ENCODE measurements around the gene IGF1R.

IGF1R gene

DNA sequence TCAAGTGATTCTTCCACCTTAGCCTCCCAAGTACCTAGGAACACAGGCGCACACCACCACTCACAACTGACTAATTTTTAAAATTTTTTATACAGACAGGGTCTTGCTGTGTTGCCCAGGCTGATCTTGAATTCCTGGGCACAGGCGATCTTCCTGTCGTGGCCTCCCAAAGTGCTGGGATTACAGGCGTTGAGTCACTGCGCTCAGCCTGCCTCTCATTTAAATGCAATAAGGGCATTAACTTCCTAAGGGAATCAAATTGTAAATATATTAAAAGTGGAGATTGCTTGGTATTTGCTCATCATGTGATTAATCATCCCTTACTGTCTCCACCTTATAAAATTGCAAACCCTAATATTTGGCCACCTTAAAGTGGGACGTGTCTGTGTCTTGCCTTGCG, 294.1 kb downstream of the IGF1R start:
- DNase-seq (ENCODE audit: low read depth, low spot score) = no peak

DNA sequence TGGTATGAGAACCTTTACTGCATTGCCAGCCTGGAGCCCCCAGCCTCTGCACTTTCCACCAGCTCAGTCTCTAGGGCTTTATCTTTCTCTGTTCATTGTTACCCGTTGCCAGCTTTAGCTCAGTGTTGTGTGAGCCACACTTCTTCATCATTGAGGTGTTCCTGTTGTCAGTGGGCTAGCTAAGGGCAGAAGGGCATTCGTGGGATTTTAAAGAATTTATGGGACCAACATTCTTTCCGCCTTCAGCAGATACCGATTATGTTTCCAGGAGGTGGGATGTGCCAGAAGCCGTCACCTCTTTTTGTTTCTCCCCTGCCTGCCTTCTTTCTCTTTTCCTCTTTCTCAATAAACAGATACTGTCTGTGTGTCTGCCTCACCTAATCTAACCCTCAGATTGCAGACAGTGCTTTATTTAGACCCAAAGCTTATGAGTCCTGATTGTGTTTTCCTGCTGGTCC, 294.7 kb downstream of the IGF1R start:
- no peak for DNase-seq (ENCODE audit: low read depth, low spot score)

DNA sequence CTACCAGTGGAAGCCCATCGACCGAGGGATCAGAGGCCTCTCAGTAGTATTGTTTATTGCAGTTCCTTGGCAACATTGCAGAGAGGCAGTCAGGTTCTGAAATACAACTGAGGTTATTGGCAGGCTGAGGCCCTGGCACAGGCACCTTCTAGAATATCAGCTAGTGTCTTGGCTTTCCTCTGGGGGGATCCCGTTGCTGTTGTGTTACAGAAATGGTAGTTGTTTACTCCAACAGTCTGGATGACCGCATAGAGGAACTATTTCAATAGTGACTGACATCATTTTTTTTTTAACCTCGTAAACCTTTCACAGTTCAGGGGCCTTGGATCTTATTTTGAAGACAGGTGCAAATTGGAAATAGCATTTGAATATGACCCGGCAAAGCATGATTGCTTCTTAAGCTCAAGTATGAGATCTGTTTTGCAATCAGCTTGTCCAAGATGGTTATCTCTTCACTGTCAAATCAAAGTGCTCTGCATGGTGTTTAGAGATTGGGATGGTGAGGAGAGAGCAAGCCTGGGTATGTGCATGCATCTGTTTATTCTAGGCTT, 295.3 kb downstream of the IGF1R start:
- DNase-seq (ENCODE audit: low read depth, low spot score) = no peak

DNA sequence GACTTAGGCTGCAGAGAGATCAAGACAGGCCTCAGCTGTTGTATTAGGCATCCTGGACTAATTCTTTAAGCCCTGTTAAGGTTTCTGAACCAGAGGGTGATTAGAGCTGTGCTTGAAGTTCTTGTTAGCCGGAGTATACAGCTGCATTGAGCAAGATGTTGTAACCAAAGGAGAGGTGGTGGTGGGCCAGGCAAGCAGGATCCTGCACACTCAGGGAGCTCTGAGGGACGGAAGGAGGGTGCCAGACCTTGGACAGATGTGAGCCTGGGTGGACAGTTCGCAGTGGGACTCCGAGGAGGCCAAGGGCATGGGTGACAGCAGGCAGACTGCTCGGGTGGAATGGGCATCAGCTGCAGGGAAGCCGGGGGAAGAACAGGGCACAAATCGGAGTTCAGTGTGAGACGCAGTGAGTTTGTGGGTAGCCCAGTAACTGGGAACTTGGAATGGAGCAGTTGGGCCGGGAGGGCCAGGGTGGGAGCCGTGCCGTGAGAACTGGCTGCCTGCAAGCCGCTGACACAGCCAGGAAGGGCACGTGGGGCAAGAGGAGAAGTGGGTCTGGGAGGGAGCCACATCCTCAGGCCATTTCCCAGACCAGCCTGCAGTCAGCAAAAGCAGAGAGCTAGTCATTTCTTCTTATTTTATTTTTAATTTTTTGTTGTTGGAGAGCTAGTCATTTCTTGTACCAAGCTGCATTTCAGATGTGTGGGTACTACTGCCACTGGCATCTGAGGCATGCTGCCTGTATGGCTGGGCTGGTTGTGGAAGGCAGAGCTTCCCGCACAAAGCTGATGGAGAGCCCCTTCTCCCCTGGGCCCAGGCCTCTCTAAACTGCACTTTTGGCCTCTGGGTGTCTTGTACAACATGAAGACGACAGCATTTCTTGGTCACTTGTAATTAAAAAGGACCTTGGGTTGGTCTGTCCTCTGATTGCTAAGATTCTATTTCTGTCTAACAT, 298.2 kb downstream of the IGF1R start:
- DNase-seq (ENCODE audit: low read depth, low spot score) = no peak

DNA sequence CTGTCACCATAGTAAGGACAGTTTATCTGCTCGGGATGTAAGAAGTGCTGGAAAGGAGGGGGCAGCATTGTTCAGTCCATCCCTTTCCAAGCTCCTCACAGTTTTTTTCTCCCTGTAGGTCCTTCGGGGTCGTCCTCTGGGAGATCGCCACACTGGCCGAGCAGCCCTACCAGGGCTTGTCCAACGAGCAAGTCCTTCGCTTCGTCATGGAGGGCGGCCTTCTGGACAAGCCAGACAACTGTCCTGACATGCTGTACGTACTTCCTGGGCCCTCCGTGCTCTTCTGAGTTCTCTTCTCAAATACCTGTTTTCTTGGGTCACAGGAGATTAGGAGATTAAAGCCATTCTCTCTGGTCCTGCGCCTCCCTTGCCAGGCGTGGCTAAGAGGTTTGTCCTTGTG, 300.1 kb downstream of the IGF1R start:
- DNase-seq (ENCODE audit: low read depth, low spot score) = no peak

DNA sequence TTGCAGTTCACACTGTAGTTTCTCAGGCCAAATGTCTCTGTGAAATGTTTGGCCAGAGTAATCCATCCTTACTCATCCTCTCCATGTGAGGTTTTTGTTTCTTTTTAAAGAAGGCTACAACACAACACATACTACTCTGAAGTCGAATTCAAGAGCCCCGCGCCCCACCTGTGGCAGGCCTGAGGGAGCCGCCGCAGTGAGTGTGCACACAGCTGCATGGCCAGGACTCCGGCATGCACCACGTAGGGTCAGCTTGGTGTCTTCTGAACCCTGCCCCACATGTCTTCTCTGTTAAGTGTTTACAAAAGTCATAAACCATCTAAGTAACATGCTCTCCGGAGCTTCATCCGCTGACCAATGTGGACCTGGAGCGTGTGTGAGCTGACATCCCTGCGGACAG, 300.6 kb downstream of the IGF1R start:
- no peak for DNase-seq (ENCODE audit: low read depth, low spot score)

DNA sequence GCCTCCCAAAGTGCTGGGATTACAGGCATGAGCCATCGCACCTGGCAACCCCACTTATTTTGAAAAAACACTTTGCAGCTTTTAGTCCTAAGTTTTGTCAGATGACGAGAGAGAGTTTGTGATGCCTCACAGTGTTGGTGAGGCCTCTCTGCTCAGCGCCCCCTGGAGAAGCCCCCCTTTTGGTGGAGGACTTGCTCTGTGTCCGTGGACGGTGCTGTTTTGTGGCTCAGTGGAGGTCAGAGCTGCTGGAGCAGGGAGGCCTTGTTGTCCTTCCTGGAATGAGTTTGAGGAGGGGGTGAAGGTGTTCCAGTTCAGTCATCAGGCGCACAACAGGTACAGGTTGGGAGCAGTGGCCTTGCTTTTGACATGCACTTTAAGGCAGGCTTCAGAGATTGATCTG, 301.3 kb downstream of the IGF1R start:
- DNase-seq (ENCODE audit: low read depth, low spot score) = no peak

DNA sequence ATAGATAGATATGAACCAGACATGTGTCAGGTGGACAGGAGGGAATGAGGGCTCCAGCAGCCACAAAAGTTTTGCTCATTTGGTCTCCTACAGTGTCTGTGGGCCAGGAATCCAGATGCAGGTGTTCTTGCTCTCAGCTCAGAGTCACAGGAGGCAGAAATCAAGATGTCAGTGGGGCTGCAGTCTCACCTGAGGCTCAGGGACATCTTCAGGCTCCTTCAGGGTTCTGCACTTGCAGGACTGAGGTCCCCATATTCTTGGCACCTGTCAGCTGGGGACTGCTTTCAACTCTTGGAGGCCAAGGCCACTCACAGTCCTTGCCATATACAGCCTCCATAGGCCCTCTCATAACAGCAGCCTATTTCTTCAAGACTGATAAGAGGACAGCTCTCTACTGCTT, 301.9 kb downstream of the IGF1R start:
- DNase-seq (ENCODE audit: low read depth, low spot score) = no peak

DNA sequence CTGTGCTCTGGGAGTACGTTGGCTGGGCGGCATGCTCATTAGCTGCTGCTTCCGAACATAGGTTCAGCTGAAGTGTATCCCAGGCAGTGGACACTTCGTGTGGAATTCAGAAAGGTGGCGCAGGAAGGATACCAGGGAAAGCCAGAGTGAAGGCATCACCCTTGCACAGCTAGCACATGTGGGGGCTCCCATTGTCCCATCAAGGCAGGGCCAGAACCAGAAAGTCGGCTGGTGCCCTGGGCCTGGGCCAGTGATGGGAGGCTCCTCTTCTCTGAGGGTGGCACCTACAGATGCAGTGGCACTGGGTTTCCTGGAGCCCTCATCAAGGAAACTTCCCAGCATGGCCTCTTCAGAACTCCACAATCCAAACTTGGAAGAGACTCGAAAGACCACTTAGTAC, 302.7 kb downstream of the IGF1R start:
- DNase-seq (ENCODE audit: low read depth, low spot score) = no peak

DNA sequence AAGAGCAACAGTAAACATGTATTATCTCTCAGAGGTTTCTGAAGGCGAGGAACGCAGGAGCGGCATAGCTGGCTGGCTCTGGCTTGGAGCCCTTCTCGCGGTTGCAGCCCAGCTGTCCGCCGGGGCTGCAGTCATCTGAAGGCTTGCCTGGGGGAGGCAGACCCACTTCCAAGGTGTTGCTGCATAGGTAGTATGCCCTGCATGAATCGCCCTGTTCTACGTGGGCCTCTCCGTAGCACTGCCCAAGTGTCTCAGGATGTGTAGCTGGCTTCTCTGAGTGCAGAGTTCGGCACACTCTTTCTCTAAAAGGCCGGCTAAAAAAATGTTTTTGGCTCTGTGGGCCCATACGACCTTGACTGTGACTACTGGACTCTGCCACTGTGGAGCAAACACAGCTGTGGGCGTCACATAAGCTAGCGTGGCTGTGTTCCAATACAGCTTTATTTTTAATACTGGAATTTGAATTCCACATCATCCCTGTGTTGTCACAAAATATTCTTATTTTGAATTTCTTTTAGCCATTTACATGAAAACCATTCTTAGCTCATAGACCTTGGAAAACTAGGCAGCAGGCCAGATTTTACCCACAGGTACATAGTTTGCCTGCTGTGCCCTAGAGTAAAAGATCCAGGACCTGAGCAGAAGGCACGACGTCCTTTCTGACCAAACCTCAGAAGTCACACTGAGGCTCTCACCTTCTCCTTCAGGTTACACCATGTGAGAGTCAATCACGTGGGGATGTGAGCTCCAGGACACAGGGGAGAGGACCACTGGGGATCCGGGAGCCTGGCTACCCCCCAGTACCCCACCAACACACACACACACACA, 303.4 kb downstream of the IGF1R start:
- DNase-seq (ENCODE audit: low read depth, low spot score) = no peak

DNA sequence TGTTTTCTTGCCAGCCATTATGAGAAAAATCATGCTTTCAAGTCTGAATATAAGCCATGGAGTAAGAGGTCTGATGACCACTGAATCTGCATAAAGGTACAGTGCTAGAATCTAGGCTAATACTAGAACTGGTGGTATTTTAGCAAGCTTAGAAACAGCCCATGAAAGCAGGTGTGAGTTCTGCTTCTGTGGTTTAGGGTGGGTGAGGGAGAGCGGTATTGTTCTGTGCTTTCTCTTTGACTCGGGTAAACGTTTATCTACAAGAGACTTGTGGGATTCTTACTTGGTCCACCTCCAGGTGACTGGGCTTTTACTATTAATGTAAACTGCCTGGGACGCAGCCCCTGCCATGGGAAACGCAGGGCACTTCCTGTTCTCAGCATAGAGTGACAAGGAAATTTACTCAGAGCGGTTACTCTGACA, 304.1 kb downstream of the IGF1R start:
- DNase-seq (ENCODE audit: low read depth, low spot score) = no peak

DNA sequence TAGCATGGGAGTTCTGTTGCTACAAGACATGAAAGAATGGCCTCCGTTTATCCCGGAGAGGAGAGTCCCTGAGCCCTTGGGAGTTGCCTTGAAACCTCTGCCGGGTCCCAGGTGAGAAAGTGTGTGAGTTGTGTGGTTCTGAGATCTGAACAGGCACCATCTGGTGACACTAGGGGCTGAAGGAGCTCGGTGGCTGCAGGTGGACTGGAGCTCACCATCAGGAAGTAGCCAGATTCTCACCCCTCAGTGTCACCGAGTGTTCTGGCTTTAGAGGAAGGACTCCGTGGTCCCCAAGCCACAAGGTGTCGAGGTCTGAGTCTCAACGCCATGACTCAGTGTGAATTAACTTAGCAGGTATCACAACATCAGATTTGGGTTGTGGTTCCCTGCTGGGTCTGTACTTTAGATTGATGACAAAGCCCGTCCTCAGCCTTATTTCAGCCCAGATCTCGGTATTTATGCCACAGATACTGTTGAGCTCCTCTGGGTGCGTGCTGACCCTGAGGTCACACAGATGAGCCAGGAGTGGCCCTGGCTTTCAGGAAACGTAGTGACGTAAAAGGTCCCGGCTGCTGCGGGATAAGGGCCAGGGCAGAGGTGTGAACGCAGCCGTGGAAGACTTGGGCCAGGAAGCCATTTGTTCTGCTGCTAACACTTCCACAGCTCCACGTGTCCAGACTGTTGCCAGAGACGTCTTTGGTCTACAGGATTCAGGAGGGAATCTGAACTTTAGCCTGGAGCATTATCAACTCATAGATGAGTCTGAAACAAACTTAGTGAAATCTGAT, 304.9 kb downstream of the IGF1R start:
- DNase-seq (ENCODE audit: low read depth, low spot score) = no peak

DNA sequence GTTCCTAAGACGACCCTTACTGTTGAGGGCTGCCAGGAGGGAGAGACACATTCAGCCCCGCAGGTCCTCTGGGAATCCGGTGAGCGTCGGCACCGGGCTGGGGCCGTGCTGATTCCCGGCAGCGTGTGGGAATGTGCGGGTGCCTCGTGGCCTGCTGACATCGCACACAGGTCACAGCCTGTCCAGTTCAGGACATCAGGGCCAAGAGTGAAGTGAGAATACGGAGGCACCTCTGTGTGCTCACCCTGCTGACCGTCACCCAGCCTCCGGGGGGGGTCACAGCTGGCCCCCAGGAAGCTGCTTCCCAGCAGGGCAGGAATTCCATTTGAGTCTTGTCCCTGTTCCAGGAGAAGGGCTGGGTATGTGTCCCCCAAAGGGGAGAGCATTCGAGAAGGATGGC, 305.6 kb downstream of the IGF1R start:
- no peak for DNase-seq (ENCODE audit: low read depth, low spot score)

DNA sequence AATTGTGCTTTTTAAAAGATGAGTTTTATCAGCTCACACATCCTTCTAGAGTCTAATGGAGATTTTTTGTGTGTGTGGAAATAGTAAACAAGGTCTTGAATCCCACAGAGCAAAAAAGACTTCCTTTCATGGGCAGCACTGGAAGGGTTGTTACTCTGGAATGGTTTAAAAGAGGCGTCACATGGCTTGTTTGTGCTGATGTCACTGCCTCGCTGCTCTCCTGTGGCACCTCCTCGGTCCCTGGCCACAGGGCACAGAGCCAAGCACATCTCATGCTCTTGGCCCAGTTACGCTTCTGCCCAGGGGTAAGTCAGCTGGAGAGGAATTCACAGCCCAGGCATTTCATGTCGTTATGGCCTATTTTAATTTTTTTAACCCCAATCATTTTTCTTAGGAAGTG, 306.1 kb downstream of the IGF1R start:
- DNase-seq (ENCODE audit: low read depth, low spot score) = no peak

DNA sequence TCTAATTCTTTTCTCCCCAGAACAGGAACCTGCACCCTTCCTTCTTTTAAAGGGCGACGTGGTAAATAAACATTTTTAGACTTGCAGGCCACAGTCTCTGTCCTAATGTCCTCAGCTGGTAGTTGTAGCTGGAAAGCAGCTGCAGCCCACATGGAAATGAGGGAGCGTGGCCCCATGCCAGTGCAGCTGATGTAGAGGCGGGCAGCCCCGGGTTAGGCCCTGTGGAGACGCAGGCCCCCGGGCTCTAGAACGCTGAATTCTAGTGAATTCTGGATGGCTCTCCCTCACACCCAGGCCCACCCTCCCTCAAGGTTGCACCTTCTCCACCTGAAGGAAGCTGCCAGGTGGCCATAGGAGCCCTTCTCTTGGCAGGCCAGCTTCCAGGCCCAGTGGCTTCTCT, 307.0 kb downstream of the IGF1R start:
- no peak for DNase-seq (ENCODE audit: low read depth, low spot score)

DNA sequence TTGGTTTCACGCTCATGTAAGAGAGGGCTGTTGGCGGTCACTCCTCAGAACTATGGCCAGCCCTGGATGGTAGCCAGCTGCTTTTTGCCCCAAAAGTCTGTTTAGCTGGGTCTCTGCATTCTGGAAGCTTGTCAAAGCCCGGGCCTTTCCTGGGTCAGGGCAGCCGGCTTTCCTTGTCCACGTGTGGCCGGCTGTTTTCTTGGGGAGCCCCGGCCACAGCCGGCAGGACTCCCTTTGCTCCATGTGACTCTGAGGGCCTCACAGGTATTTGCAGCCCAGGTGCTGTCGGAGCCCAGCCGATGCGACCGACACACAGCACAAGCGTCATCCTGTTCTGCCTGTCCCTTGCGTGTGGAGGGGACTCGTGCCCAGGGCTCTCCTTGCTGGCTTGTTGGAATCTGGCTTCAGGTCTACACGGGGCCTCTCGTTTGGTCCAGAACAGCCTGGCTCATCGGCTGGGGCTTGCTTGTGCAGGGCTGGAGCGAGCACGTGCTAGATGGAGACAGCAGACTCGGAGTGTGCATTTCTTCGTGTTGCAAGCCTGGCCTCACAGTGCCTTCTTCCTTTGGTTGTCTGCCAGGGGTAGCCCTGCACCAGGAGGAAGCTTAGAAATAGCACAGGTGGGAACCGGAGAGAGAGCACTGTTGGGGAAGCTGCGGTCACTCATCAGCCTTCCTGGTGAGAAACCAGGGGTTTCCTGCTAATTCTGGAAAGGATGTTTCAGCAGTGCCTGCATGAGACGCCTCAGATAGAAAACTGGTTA, 307.8 kb downstream of the IGF1R start:
- no peak for DNase-seq (ENCODE audit: low read depth, low spot score)

DNA sequence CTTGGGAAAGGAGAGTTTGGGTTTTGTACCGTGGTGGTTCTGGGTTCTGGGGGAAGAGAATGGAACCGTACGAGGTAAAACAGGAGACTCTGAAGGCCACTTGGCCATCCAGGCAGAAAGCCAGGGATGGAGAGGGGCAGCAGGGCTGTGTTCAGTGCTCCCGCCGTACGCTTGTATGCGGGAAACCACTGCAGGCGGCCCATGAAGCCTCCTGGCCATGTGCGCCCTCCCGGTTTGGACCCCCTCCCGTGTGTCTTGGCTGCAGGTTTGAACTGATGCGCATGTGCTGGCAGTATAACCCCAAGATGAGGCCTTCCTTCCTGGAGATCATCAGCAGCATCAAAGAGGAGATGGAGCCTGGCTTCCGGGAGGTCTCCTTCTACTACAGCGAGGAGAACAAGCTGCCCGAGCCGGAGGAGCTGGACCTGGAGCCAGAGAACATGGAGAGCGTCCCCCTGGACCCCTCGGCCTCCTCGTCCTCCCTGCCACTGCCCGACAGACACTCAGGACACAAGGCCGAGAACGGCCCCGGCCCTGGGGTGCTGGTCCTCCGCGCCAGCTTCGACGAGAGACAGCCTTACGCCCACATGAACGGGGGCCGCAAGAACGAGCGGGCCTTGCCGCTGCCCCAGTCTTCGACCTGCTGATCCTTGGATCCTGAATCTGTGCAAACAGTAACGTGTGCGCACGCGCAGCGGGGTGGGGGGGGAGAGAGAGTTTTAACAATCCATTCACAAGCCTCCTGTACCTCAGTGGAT, 308.6 kb downstream of the IGF1R start:
- DNase-seq (ENCODE audit: low read depth, low spot score) = no peak

DNA sequence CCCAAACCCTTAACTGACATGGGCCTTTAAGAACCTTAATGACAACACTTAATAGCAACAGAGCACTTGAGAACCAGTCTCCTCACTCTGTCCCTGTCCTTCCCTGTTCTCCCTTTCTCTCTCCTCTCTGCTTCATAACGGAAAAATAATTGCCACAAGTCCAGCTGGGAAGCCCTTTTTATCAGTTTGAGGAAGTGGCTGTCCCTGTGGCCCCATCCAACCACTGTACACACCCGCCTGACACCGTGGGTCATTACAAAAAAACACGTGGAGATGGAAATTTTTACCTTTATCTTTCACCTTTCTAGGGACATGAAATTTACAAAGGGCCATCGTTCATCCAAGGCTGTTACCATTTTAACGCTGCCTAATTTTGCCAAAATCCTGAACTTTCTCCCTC, 309.3 kb downstream of the IGF1R start:
- DNase-seq (ENCODE audit: low read depth, low spot score) = no peak

DNA sequence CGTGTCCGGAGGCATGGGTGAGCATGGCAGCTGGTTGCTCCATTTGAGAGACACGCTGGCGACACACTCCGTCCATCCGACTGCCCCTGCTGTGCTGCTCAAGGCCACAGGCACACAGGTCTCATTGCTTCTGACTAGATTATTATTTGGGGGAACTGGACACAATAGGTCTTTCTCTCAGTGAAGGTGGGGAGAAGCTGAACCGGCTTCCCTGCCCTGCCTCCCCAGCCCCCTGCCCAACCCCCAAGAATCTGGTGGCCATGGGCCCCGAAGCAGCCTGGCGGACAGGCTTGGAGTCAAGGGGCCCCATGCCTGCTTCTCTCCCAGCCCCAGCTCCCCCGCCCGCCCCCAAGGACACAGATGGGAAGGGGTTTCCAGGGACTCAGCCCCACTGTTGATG, 309.7 kb downstream of the IGF1R start:
- DNase-seq (ENCODE audit: low read depth, low spot score) = no peak

All from activated naive CD8-positive, alpha-beta T cell treated with anti-CD3 and anti-CD28 coated beads, Interleukin-2, amount 50 U/mL, for 16 hours (primary cell).